IMR-90 (cell line): Measurements from ENCODE around the gene ANKMY1.

Source experiments
- BHLHE40 ChIP-seq: fragments of 150-350 bp; IDR thresholded peaks from 2 replicates; pipeline ENCODE4 v1.6.1; 2016; ENCODE audit warnings: mild to moderate bottlenecking, low read depth, low read length
- CEBPB ChIP-seq: IDR thresholded peaks from 2 replicates; pipeline ENCODE4 v1.6.1; 2012; ENCODE audit warnings: low read depth, low read length, improper control_type of control experiment
- CTCF ChIP-seq: conservative IDR thresholded peaks from 2 replicates; pipeline ENCODE4 v1.5.1; 2012; ENCODE audit warnings: mild to moderate bottlenecking, low read depth, low read length, improper control_type of control experiment
- ELK1 ChIP-seq: fragments of 150-350 bp; IDR thresholded peaks from 2 replicates; pipeline ENCODE4 v1.6.1; 2016; ENCODE audit warnings: low read depth, mild to moderate bottlenecking, low read length, moderate library complexity, borderline replicate concordance
- MAFK ChIP-seq: IDR thresholded peaks from 2 replicates; pipeline ENCODE4 v1.6.1; 2012; ENCODE audit warnings: low read depth, low read length, improper control_type of control experiment
- POLR2A ChIP-seq: IDR thresholded peaks from 2 replicates; pipeline ENCODE4 v1.6.1; 2012; ENCODE audit warnings: mild to moderate bottlenecking, low read depth, low read length
- RAD21 ChIP-seq: IDR thresholded peaks from 2 replicates; pipeline ENCODE4 v1.6.1; 2012; ENCODE audit warnings: low read length, improper control_type of control experiment
- RFX5 ChIP-seq: IDR thresholded peaks from 2 replicates; pipeline ENCODE4 v1.8.0; 2012; ENCODE audit warnings: low read depth, mild to moderate bottlenecking, low read length, moderate library complexity

GRCh38 chr2:240588669-240589068 lies 30.9 kb upstream of the ANKMY1 start:
- TF ChIP-seq MAFK (no peak), RFX5 (no peak), CTCF (no peak), BHLHE40 (no peak), POLR2A (no peak), CEBPB (no peak), RAD21 (no peak), ELK1 (no peak)
